Thyroid gland (tissue), 4 donors: ENCODE data around the gene FBLN5. TPM values are rescaled to one million over a fixed set of nuclear protein-coding genes. Genes with fewer than 3 reads are reported as not detected.

Experiments
- DNase-seq, 2 donors: peaks; one replicate each; pipeline ENCODE4 v3.0.0-alpha.2; 2019
- H3K27ac ChIP-seq, 3 donors: fragments of 200-600 bp; sonication (generic); 1 replicate in 2 of 3; 2 replicates in 1 of 3; pipeline ENCODE4 v1.5.1; 2016 to 2019; ENCODE audit warnings: mild to moderate bottlenecking in 1 of 3, moderate library complexity in 1 of 3
- H3K27me3 ChIP-seq: fragments of 200-600 bp; sonication (generic); one replicate; pipeline ENCODE4 v1.5.1; 2019
- H3K36me3 ChIP-seq, 2 donors: fragments of 200-600 bp; sonication (generic); one replicate each; pipeline ENCODE4 v1.5.1; 2016 to 2019
- H3K4me1 ChIP-seq, 2 donors: fragments of 200-600 bp; sonication (generic); one replicate each; pipeline ENCODE4 v1.5.1; 2017 to 2019
- H3K4me3 ChIP-seq, 3 donors: fragments of 200-600 bp; sonication (generic); replicated peaks in 1 of 3; 1 replicate in 2 of 3; 2 replicates in 1 of 3; pipeline ENCODE4 v1.5.1; 2016; ENCODE audit warnings: mild to moderate bottlenecking in 1 of 3
- H3K9me3 ChIP-seq: fragments of 200-600 bp; sonication (generic); one replicate; pipeline ENCODE4 v1.5.1; 2017
- POLR2A ChIP-seq, 2 donors: fragments of 450-650 bp; IDR thresholded peaks; one replicate each; pipeline ENCODE4 v1.6.1; 2017; ENCODE audit warnings: antibody characterized with exemption in 2 of 2, mild to moderate bottlenecking in 2 of 2, moderate library complexity in 1 of 2
- WGBS, 2 donors: methylation state at CpG; one replicate each; pipeline ENCODE4 v1.1.5; 2017; 5-methylcytosine and 5-hydroxymethylcytosine counted together
- intact Hi-C: fragments of 100-400 bp; cut with DNase I; formaldehyde crosslinking; loops from one replicate; pipeline ENCODE4 v1.15.1; 2023
- total RNA-seq, 4 donors: library from RNA; depleted of rRNA; stranded (reverse); fragments of >200 nt; gene quantifications; one replicate each; pipeline ENCODE4 v1.2.3, GENCODE V29; 2016
- TF ChIP-seq, protein P1 (sequence below), 6 experiments: fragments of 200-600 bp in 3 of 6; fragments of 450-650 bp in 3 of 6; sonication (generic) in 3 of 6; IDR thresholded peaks; one replicate each; pipeline ENCODE4 v1.5.1; 2016 to 2019; ENCODE audit warnings: antibody characterized with exemption in 6 of 6, mild to moderate bottlenecking in 2 of 6, inconsistent platforms in 1 of 6, moderate library complexity in 1 of 6

The FBLN5 gene
- total RNA-seq, 4 donors from 2014 or later: 71.5 to 110 (median 86.4) TPM

- no peaks in the 10 kb centered on the region for H3K36me3 ChIP-seq
- intact Hi-C loops: no loop called here
- H3K27ac ChIP-seq: no peak overlapping the region
- H3K27me3 ChIP-seq: no peaks in the 10 kb centered on the region
- no peak for TF ChIP-seq POLR2A (IDR thresholded peaks at IDR 0.05)
- TF ChIP-seq, protein P1, sequence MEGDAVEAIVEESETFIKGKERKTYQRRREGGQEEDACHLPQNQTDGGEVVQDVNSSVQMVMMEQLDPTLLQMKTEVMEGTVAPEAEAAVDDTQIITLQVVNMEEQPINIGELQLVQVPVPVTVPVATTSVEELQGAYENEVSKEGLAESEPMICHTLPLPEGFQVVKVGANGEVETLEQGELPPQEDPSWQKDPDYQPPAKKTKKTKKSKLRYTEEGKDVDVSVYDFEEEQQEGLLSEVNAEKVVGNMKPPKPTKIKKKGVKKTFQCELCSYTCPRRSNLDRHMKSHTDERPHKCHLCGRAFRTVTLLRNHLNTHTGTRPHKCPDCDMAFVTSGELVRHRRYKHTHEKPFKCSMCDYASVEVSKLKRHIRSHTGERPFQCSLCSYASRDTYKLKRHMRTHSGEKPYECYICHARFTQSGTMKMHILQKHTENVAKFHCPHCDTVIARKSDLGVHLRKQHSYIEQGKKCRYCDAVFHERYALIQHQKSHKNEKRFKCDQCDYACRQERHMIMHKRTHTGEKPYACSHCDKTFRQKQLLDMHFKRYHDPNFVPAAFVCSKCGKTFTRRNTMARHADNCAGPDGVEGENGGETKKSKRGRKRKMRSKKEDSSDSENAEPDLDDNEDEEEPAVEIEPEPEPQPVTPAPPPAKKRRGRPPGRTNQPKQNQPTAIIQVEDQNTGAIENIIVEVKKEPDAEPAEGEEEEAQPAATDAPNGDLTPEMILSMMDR (IDR thresholded peaks at IDR 0.05): no peak
- H3K4me1 ChIP-seq: no peaks in the 10 kb centered on the region
- no peak overlapping the region for H3K4me3 ChIP-seq
- no peak for DNase-seq
- H3K9me3 ChIP-seq: no peaks in the 10 kb centered on the region
- 79 to 81% methylated on average over 3 of the region's 3 CpGs for WGBS, 2 donors
These were observed 17.8 kb downstream of the FBLN5 start for GRCh38 chr14:91929700-91930099.

GRCh38 chr14:91927800-91928199, 19.7 kb downstream of the FBLN5 start:
- no peak overlapping the region for H3K27ac ChIP-seq
- no peaks in the 10 kb centered on the region for H3K9me3 ChIP-seq
- no peaks in the 10 kb centered on the region for H3K27me3 ChIP-seq
- WGBS, 2 donors: 73 to 92% methylated on average over 5 of the region's 5 CpGs
- no peak for DNase-seq
- H3K36me3 ChIP-seq: no peaks in the 10 kb centered on the region
- no peak for TF ChIP-seq POLR2A (IDR thresholded peaks at IDR 0.05)
- TF ChIP-seq, protein P1 (IDR thresholded peaks at IDR 0.05): no peak
- no peak overlapping the region for H3K4me3 ChIP-seq
- H3K4me1 ChIP-seq: no peaks in the 10 kb centered on the region
- intact Hi-C loops: no loop called here

- no peaks in the 10 kb centered on the region for H3K9me3 ChIP-seq
- intact Hi-C loops: no loop called here
- no peak overlapping the region for H3K4me3 ChIP-seq
- no peaks in the 10 kb centered on the region for H3K36me3 ChIP-seq
- H3K27ac ChIP-seq: no peak overlapping the region
- DNase-seq: no peak
- WGBS, 2 donors: 85 to 90% methylated on average over 3 of the region's 3 CpGs
- no peaks in the 10 kb centered on the region for H3K27me3 ChIP-seq
- TF ChIP-seq POLR2A (IDR thresholded peaks at IDR 0.05): no peak
- TF ChIP-seq, protein P1 (IDR thresholded peaks at IDR 0.05): no peak
- H3K4me1 ChIP-seq: no peaks in the 10 kb centered on the region
These were observed 20.3 kb downstream of the FBLN5 start for GRCh38 chr14:91927191-91927590.

DNA sequence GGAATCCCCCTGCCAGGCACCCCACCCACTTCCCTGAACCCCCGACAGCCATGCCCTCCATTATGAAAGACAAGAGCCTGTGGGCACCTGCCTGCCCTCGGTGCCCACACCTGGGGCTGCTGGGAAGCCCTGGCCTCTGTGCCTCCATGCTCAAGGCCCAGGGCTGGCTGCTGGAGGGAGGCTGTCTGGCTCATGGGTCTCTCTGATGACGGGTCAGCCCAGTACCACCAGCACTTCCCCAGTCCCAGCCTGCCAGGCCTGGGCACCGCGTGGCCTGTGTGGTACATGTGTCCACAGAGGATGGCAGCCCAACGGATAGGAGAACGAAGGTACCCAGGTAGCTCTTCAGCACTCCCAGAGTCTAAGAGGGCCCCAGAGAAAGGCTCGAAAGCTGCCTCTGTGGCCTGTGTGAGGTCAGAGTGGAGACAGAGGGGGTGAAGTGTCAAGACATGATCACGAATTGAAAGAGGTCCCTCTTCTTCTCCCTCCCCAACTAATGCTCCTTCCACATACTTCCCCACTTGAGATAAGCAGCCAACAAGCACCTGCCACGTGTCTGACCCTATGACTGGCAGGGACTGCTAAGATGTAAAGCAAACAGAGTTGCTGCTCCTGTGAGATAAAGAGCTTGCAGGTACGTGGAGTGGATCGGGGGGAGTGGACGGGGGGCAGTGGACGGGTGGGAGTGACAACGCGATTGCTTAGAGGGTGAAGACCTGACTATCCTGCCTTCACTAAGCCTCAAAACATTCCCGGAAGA, 21.2 kb downstream of the FBLN5 start:
- intact Hi-C loops: no loop called here
- Histone ChIP-seq H3K4me1 (no peaks in the 10 kb centered on the region), H3K4me3 (no peak overlapping the region), H3K27ac (no peak overlapping the region), H3K27me3 (no peaks in the 10 kb centered on the region), H3K9me3 (no peaks in the 10 kb centered on the region), H3K36me3 (no peaks in the 10 kb centered on the region)
- WGBS, 2 donors: 68 to 81% methylated on average over 16 to 17 of the region's 17 CpGs
- no peak for DNase-seq
- no peak for TF ChIP-seq POLR2A (IDR thresholded peaks at IDR 0.05)
- TF ChIP-seq, protein P1 (IDR thresholded peaks at IDR 0.05): no peak

DNA sequence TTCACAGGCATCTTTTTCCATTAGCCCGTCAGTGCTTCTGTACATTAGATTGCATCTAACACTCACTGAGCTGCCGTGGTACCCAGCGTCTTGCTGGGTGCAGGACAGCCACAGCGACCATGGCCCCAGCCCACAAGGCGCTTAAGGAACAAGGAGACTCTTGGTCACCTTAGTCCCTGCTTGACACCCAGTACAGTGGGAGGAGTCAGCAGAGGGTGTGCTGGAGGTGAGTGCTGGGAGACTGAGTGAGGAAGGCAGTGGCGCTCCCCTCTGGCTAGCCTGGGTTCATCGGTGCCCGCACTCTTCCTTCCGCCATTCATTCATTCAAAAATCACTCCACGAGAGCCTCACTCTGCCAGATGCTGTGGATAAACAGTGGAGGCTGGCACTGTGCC, 21.8 kb downstream of the FBLN5 start:
- intact Hi-C loops: no loop called here
- TF ChIP-seq, protein P1 (IDR thresholded peaks at IDR 0.05): no peak
- TF ChIP-seq POLR2A (IDR thresholded peaks at IDR 0.05): no peak
- DNase-seq: no peak
- Histone ChIP-seq H3K27ac (no peak overlapping the region), H3K9me3 (no peaks in the 10 kb centered on the region), H3K36me3 (no peaks in the 10 kb centered on the region), H3K4me1 (no peaks in the 10 kb centered on the region), H3K27me3 (no peaks in the 10 kb centered on the region), H3K4me3 (no peak overlapping the region)
- WGBS, 2 donors: 88 to 90% methylated on average over 10 of the region's 10 CpGs
